B cell (primary cell): ENCODE results near the gene SHANK1. TPM values are rescaled to one million over a fixed set of nuclear protein-coding genes. Genes with fewer than 3 reads are reported as not detected.

ENCODE experiments used
- ATAC-seq: fragments of 200-7000 bp; cut with Tn5 transposase; one replicate; pipeline ENCODE4 v1.10.0; 2021; ENCODE audit warnings: low read depth, mild to moderate bottlenecking, moderate number of reproducible peaks, moderate library complexity
- CTCF ChIA-PET: fragments of 350-600 bp; sonication (Branson Sonifier 250); formaldehyde crosslinking; loops from one replicate; lab custom pipeline; 2021; ENCODE audit warnings: antibody characterized with exemption, inconsistent platforms; lab: Charles Lee
- POLR2A ChIA-PET: fragments of 350-600 bp; sonication (Branson Sonifier 250); formaldehyde crosslinking; loops from one replicate; lab custom pipeline; 2021; ENCODE audit warnings: antibody characterized with exemption; lab: Charles Lee
- DNase-seq: peaks from one replicate; pipeline ENCODE4 v3.0.0; 2013
- H2AFZ ChIP-seq: 2 replicates; pipeline ENCODE4 v1.6.1; 2012; ENCODE audit warnings: mild to moderate bottlenecking, low read depth, low read length; ENCODE audit not compliant: insufficient read depth, poor library complexity, severe bottlenecking
- H3K27ac ChIP-seq, 2 donors: 1 replicate in 1 of 2; 2 replicates in 1 of 2; pipeline ENCODE4 v1.5.1; 2012 to 2013; ENCODE audit warnings: low read length in 2 of 2, mild to moderate bottlenecking in 2 of 2, moderate library complexity in 1 of 2
- H3K27me3 ChIP-seq, 4 experiments: fragments of 200-600 bp in 1 of 4; sonication (generic) in 1 of 4; replicated peaks in 1 of 4; 1 replicate in 2 of 4; 2 replicates in 2 of 4; pipeline versions ENCODE4 v1.6.1 to v1.7.0; 2013 to 2016; ENCODE audit warnings: low read length in 3 of 4, mild to moderate bottlenecking in 2 of 4, mixed read lengths in 1 of 4, moderate library complexity in 1 of 4; ENCODE audit not compliant: insufficient read depth in 4 of 4, control insufficient read depth in 3 of 4; ENCODE audit errors: control extremely low read depth in 1 of 4
- H3K36me3 ChIP-seq, 2 experiments: replicated peaks in 1 of 2; 1 replicate in 1 of 2; 2 replicates in 1 of 2; pipeline versions ENCODE4 v1.6.1 to v1.7.1; 2013; ENCODE audit warnings: low read length in 1 of 2; ENCODE audit not compliant: insufficient read depth in 2 of 2, control insufficient read depth in 1 of 2; ENCODE audit errors: control extremely low read depth in 1 of 2, extremely low read depth in 1 of 2
- H3K4me1 ChIP-seq, 2 donors: fragments of 200-600 bp in 1 of 2; sonication (generic) in 1 of 2; 1 replicate in 1 of 2; 2 replicates in 1 of 2; pipeline versions ENCODE4 v1.5.1 to v1.6.1; 2013 to 2017; ENCODE audit warnings: low read length in 2 of 2; ENCODE audit not compliant: control insufficient read depth in 2 of 2, insufficient read depth in 2 of 2
- H3K4me2 ChIP-seq: replicated peaks from 2 replicates; pipeline ENCODE3; 2012; ENCODE audit warnings: mild to moderate bottlenecking, low read depth, low read length; ENCODE audit not compliant: poor library complexity, severe bottlenecking
- H3K4me3 ChIP-seq, 5 experiments: fragments of 200-600 bp in 1 of 5; sonication (generic) in 1 of 5; 1 replicate in 3 of 5; 2 replicates in 2 of 5; pipeline versions ENCODE4 v1.5.1 to v1.7.0; 2011 to 2016; ENCODE audit warnings: low read length in 4 of 5, mild to moderate bottlenecking in 4 of 5, low read depth in 2 of 5, control low read depth in 1 of 5, moderate library complexity in 1 of 5; ENCODE audit not compliant: insufficient read depth in 1 of 5; ENCODE audit errors: control extremely low read depth in 1 of 5, extremely low read depth in 1 of 5
- H3K79me2 ChIP-seq: fragments of 200-600 bp; sonication (generic); one replicate; pipeline ENCODE4 v1.6.0; 2016; ENCODE audit warnings: low read length; ENCODE audit not compliant: control insufficient read depth, insufficient read depth
- H3K9ac ChIP-seq: fragments of 200-600 bp; sonication (generic); 2 replicates; pipeline ENCODE4 v1.6.1; 2017; ENCODE audit warnings: mild to moderate bottlenecking, low read length, moderate library complexity
- H3K9me3 ChIP-seq, 3 donors: one replicate each; pipeline versions ENCODE4 v1.6.1 to v1.7.1; 2013; ENCODE audit warnings: low read length in 2 of 3; ENCODE audit not compliant: control insufficient read depth in 2 of 3, insufficient read depth in 1 of 3; ENCODE audit errors: control extremely low read depth in 1 of 3
- H4K20me1 ChIP-seq: 2 replicates; pipeline ENCODE4 v1.6.0; 2012; ENCODE audit warnings: mild to moderate bottlenecking, low read length; ENCODE audit not compliant: insufficient read depth, control insufficient read depth, poor library complexity, severe bottlenecking
- H3K27ac Mint-ChIP-seq: one replicate; pipeline ENCODE4 v1.8.0; 2021; ENCODE audit warnings: mixed read lengths
- H3K27me3 Mint-ChIP-seq: one replicate; pipeline ENCODE4 v1.8.0; 2021; ENCODE audit warnings: mixed read lengths
- H3K4me1 Mint-ChIP-seq: one replicate; pipeline ENCODE4 v1.8.0; 2021; ENCODE audit warnings: mixed read lengths
- H3K4me3 Mint-ChIP-seq: one replicate; pipeline ENCODE4 v1.8.0; 2021; ENCODE audit warnings: mixed read lengths
- H3K9me3 Mint-ChIP-seq: one replicate; pipeline ENCODE4 v1.8.0; 2022; ENCODE audit warnings: mixed read lengths; ENCODE audit not compliant: insufficient read depth
- CTCF ChIP-seq: fragments of 200-600 bp; IDR thresholded peaks from one replicate; pipeline ENCODE4 v1.8.0; 2022; ENCODE audit warnings: antibody characterized with exemption, mild to moderate bottlenecking
- EZH2 ChIP-seq: IDR thresholded peaks from 2 replicates; pipeline ENCODE4 v1.6.1; 2012; ENCODE audit warnings: borderline replicate concordance, low read depth, mild to moderate bottlenecking, moderate library complexity, low read length; ENCODE audit not compliant: insufficient read depth, poor library complexity, severe bottlenecking
- WGBS: methylation state at CpG from one replicate; pipeline ENCODE4 v1.1.5; 2013; ENCODE audit warnings: missing lambda C conversion rate; ENCODE audit not compliant: insufficient coverage; 5-methylcytosine and 5-hydroxymethylcytosine counted together
- intact Hi-C: fragments of 100-400 bp; cut with micrococcal nuclease; formaldehyde crosslinking; loops from one replicate; pipeline ENCODE4 v1.10.0; 2022
- polyA plus RNA-seq: library from polyadenylated mRNA; depleted of rRNA; stranded (reverse); fragments of >200 nt; gene quantifications from 2 replicates; pipeline ENCODE4 v1.2.3, GENCODE V29; 2012
- total RNA-seq, 2 donors: library from RNA; stranded (reverse); fragments of 120-200 nt in 1 of 2; gene quantifications; 1 replicate in 1 of 2; 2 replicates in 1 of 2; pipeline versions ENCODE4 v1.2.3 to v1.2.4, GENCODE V29; 2013 to 2022

The SHANK1 gene
- total and polyA plus RNA-seq, 2 donors (not counting 1 experiment from before 2014, with no cell fraction given) = not detected

- Mint-ChIP-seq H3K27me3 (peaks cover 68% of the 10 kb centered on the region), H3K4me1 (peaks cover 18% of the 10 kb centered on the region), H3K4me3 (peak overlapping the region; percentile 81), H3K9me3 (peaks cover 24% of the 10 kb centered on the region), H3K27ac (peak overlapping the region; percentile 41)
- H3K79me2 ChIP-seq = no peaks in the 10 kb centered on the region
- H3K9me3 ChIP-seq = peaks cover 0 to 59% (median 12%) of the 10 kb centered on the region in 3 donors
- DNase-seq = no peak
- TF ChIP-seq CTCF (no peak), EZH2 (no peak)
- peaks cover 18 to 21% of the 10 kb centered on the region in 2 donors for H3K4me1 ChIP-seq
- H3K27me3 ChIP-seq = peaks cover 0 to 53% (median 23%) of the 10 kb centered on the region in 4 experiments
- 82% methylated on average over 3 of the region's 6 CpGs for WGBS
- H2AFZ ChIP-seq = no peak overlapping the region
- ATAC-seq = no peak
- POLR2A ChIA-PET = no interaction called here
- CTCF ChIA-PET = no interaction called here
- no peak overlapping the region for H3K9ac ChIP-seq
- no peaks in the 10 kb centered on the region for H3K36me3 ChIP-seq
- intact Hi-C loops = no loop called here
- H4K20me1 ChIP-seq = no peaks in the 10 kb centered on the region
- H3K4me2 ChIP-seq = peak overlapping the region; percentile 71
- no peak overlapping the region for H3K4me3 ChIP-seq
- H3K27ac ChIP-seq = no peak overlapping the region
These were observed 62.4 kb downstream of the SHANK1 start for GRCh38 chr19:50657222-50657669.

DNA sequence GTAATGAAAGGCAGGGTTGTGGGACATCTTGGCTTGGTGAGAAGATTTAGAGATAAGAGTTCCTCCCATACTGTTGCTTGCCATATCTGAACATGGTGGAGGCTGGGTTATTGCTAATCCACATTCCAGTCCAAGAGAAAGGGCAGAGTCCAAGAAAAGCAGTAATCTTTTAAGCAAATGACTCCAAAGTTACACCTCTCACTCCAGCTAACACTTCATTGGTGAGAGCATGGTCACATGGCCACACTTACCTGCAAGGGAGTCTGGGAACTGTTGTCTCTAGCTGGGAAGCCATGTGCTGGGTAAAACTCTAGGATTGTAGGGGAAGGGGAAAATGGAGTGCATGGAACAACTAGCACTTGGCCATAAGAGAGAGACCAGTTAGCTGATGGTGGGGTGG is 64.7 kb downstream of the SHANK1 start:
- Histone ChIP-seq H3K4me3 (no peak overlapping the region), H3K27ac (no peak overlapping the region), H3K79me2 (no peaks in the 10 kb centered on the region), H2AFZ (no peak overlapping the region), H3K36me3 (no peaks in the 10 kb centered on the region), H3K4me2 (no peak overlapping the region), H3K27me3 (peaks cover 0 to 53% (median 20%) of the 10 kb centered on the region in 4 experiments), H3K9me3 (peaks cover 0 to 46% (median 12%) of the 10 kb centered on the region in 3 donors), H3K4me1 (peaks cover 18 to 21% of the 10 kb centered on the region in 2 donors), H4K20me1 (no peaks in the 10 kb centered on the region), H3K9ac (no peak overlapping the region)
- intact Hi-C loops = no loop called here
- no peak for TF ChIP-seq CTCF
- TF ChIP-seq EZH2 = no peak
- Mint-ChIP-seq H3K4me1 (peaks cover 18% of the 10 kb centered on the region), H3K9me3 (peaks cover 24% of the 10 kb centered on the region), H3K4me3 (no peak overlapping the region), H3K27me3 (peaks cover 53% of the 10 kb centered on the region), H3K27ac (no peak overlapping the region)
- ChIA-PET CTCF (interaction anchor here (1.0 kb wide), 1 partner anchor 15 kb away, joined by 4 read pairs; no protein-coding TSS in a partner anchor), POLR2A (no interaction called here)
- DNase-seq = no peak
- ATAC-seq = no peak
